ENCODE measurements around the gene POP5. TPM values are rescaled to one million over a fixed set of nuclear protein-coding genes. Genes with fewer than 3 reads are reported as not detected.
"Not testable (repeated sequence)": the region's sequence is repeated elsewhere in the genome, so short reads cannot be mapped to it uniquely, and the experiment has no call there.

Gene POP5
- polyA plus RNA-seq, 1 experiment, result 46.7 TPM

DNA sequence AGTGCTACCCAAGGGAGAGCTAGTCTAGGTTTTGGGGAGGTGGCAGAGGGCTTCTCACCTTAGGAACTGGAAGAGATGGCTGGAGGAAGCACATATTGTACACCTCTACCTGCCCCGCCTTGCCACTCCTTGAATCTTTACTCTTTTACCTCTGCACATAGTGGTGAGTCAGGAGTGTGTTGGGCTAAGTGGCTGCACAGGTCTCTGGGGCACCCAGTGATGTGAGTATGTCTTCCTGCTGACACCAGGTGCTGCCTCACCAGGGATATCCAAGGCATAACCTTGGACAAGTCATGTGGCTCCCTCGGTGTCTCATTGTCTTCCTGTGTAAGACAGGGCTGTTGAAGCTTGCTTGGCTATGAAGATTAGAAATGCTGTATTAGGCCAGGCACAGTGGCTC lies 39.4 kb upstream of the POP5 start:
- TF ChIP-seq, protein P1, sequence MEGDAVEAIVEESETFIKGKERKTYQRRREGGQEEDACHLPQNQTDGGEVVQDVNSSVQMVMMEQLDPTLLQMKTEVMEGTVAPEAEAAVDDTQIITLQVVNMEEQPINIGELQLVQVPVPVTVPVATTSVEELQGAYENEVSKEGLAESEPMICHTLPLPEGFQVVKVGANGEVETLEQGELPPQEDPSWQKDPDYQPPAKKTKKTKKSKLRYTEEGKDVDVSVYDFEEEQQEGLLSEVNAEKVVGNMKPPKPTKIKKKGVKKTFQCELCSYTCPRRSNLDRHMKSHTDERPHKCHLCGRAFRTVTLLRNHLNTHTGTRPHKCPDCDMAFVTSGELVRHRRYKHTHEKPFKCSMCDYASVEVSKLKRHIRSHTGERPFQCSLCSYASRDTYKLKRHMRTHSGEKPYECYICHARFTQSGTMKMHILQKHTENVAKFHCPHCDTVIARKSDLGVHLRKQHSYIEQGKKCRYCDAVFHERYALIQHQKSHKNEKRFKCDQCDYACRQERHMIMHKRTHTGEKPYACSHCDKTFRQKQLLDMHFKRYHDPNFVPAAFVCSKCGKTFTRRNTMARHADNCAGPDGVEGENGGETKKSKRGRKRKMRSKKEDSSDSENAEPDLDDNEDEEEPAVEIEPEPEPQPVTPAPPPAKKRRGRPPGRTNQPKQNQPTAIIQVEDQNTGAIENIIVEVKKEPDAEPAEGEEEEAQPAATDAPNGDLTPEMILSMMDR (IDR thresholded peaks at IDR 0.05; ENCODE audit: insufficient read depth, low read depth, low read length), result no peak
- H3K27me3 ChIP-seq (ENCODE audit: control insufficient read depth, insufficient read depth, low read length), result peaks cover 8% of the 10 kb centered on the region
- no peak overlapping the region for H3K4me3 ChIP-seq (ENCODE audit: low read depth, low read length)
- no peak for DNase-seq (ENCODE audit: low read depth)
- no peaks in the 10 kb centered on the region for H3K36me3 ChIP-seq (ENCODE audit: control insufficient read depth, insufficient read depth, low read length)
- ChIA-PET CTCF (no interaction called here), POLR2A (no interaction called here)

DNA sequence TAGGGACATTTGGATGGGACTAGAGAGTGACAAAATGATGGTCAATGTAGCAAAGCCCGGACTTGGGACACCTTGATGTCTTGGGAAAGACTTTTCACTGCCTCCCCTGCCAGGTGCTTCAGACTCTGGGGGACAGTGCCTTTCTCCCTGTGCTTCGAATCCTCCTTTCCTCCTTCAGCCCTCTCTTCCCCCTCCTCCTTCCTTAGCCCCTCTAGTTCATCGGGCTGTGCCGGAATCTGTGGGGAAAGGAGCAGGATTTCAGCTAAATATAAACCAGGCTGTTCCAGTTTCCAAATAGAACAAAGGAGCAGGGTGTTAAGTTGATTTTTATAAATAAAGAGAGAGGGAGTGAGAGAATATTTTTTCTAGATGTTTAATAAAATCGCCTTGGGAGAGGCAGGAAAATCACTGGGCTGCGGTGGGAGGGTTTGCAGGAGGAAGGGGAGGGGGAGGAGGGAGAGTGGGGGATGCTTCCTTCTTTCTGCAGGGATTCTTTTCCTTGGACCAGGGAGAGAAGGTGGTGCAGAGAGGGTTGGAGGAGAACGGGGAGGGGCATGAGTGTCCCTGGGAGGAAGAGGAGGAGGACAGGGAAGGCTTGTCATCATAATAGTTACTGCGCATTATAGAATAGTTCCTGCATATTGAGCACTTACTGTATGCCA lies 37.9 kb upstream of the POP5 start:
- Histone ChIP-seq H3K4me3 (ENCODE audit: low read depth, low read length) (no peak overlapping the region), H3K27me3 (ENCODE audit: control insufficient read depth, insufficient read depth, low read length) (peaks cover 8% of the 10 kb centered on the region), H3K36me3 (ENCODE audit: control insufficient read depth, insufficient read depth, low read length) (no peaks in the 10 kb centered on the region)
- TF ChIP-seq, protein P1 (IDR thresholded peaks at IDR 0.05; ENCODE audit: insufficient read depth, low read depth, low read length), result no peak
- ChIA-PET CTCF (interaction anchor here (0.6 to 1.2 kb wide), 2 partner anchors 17 to 80 kb away, joined by 3 to 4 read pairs; no protein-coding TSS in a partner anchor), POLR2A (no interaction called here)
- no peak for DNase-seq (ENCODE audit: low read depth)

DNA sequence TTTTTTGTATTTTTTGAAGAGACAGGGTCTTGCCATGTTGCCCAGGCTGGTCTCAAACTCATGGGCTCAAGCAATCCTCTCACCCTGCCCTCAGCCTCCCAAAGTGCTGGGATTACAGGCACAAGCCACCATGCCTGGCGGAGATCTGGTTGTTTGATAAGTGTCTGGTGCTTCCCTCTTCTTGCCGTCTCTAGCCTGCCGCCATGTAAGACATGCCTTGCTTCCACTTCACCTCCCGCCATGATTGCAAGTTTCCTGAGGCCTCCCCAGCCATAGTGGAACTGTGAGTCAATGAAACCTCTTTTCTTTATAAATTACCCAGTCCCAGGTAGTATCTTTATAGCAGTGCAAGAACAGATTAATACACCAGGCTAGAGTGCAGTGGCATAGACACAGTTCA lies 36.6 kb upstream of the POP5 start:
- POLR2A ChIA-PET; CTCF ChIA-PET; H3K36me3 ChIP-seq (ENCODE audit: control insufficient read depth, insufficient read depth, low read length); H3K4me3 ChIP-seq (ENCODE audit: low read depth, low read length); H3K27me3 ChIP-seq (ENCODE audit: control insufficient read depth, insufficient read depth, low read length); DNase-seq (ENCODE audit: low read depth): not testable (repeated sequence)

DNA sequence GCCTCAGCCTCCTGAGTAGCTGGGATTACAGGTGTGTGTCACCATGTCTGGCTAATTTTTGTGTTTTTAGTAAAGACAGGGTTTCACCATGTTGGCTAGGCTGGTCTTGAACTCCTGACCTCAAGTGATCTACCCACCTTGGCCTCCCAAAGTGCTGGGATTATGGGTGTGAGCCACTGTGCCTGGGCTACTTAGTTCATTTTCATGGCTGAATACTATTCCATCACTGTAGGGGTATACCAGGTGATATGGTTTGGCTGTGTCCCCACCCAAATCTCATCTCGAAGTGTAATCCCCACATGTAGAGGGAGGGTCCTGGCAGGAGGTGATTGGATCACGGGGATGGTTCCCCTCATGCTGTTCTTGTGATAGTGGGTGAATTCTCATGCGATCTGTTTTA lies 36.0 kb upstream of the POP5 start:
- DNase-seq (ENCODE audit: low read depth); CTCF ChIA-PET; H3K27me3 ChIP-seq (ENCODE audit: control insufficient read depth, insufficient read depth, low read length); POLR2A ChIA-PET; H3K4me3 ChIP-seq (ENCODE audit: low read depth, low read length); H3K36me3 ChIP-seq (ENCODE audit: control insufficient read depth, insufficient read depth, low read length): not testable (repeated sequence)

DNA sequence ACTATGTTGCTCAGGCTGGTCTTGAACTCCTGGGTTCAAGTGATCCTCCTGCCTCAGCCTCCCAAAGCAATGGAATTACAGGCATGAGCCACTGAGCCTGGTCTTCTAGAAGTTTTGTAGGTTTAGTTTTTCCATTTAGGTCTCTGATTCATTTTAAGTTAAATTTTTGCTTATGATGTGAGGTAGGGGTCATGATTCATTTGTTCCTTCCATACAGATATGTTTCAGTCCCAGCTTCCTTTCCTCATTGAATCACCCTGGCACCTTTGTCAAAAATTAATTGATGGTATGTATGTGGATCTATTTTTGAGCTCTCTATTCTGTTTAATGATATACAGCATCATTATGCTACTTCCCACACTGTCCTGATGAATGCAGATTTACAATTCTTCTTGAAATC lies 33.6 kb upstream of the POP5 start:
- no peak overlapping the region for H3K4me3 ChIP-seq (ENCODE audit: low read depth, low read length)
- peaks cover 13% of the 10 kb centered on the region for H3K27me3 ChIP-seq (ENCODE audit: control insufficient read depth, insufficient read depth, low read length)
- TF ChIP-seq, protein P1 (IDR thresholded peaks at IDR 0.05; ENCODE audit: insufficient read depth, low read depth, low read length), result no peak
- ChIA-PET POLR2A (interaction anchor here (0.6 kb wide), 1 partner anchor 28 kb away, joined by 9 read pairs; no protein-coding TSS in a partner anchor), CTCF (interaction anchor here (0.8 kb wide), 1 partner anchor 35 kb away, joined by 3 read pairs; no protein-coding TSS in a partner anchor)
- no peak for DNase-seq (ENCODE audit: low read depth)
- H3K36me3 ChIP-seq (ENCODE audit: control insufficient read depth, insufficient read depth, low read length), result no peaks in the 10 kb centered on the region

DNA sequence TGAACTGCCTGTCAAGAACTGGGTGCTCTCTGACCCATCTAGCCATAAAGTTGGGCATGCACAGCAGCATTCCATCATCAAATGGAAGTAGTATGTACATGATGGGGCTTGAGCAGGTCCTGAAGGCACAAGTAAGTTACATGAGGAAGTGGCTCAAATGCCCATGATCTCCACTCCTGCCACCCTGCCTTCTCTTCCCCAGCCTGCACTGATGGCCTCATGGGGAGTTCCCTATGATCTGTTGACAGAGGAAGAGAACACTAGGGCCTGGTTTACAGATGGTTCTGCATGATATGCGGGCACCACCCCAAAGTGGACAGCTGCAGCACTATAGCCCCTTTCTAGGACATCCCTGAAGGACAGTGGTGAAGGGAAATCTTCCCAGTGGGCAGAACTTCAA lies 30.3 kb upstream of the POP5 start:
- POLR2A ChIA-PET; CTCF ChIA-PET; H3K27me3 ChIP-seq (ENCODE audit: control insufficient read depth, insufficient read depth, low read length); H3K4me3 ChIP-seq (ENCODE audit: low read depth, low read length); DNase-seq (ENCODE audit: low read depth); H3K36me3 ChIP-seq (ENCODE audit: control insufficient read depth, insufficient read depth, low read length): not testable (repeated sequence)

DNA sequence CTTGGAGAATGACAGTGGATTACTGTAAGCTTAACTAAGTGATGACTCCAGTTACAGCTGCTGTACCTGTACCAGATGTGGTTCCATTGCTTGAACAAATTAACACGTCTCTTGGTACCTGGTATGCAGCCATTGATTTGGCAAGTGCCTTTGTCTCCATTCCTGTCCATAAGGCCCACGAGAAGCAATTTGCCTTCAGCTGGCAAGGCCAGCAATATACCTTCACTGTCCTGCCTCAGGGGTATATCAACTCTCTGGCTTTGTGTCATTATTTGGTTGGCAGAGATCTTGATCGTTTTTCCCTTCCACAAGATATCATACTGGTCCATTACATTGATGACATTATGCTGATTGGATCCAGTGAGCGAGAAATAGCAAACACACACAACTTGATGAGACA lies 29.4 kb upstream of the POP5 start:
- Histone ChIP-seq H3K36me3 (ENCODE audit: control insufficient read depth, insufficient read depth, low read length) (no peaks in the 10 kb centered on the region), H3K4me3 (ENCODE audit: low read depth, low read length) (no peak overlapping the region), H3K27me3 (ENCODE audit: control insufficient read depth, insufficient read depth, low read length) (peaks cover 7% of the 10 kb centered on the region)
- ChIA-PET CTCF (no interaction called here), POLR2A (no interaction called here)
- TF ChIP-seq, protein P1 (IDR thresholded peaks at IDR 0.05; ENCODE audit: insufficient read depth, low read depth, low read length), result no peak
- DNase-seq (ENCODE audit: low read depth), result no peak

DNA sequence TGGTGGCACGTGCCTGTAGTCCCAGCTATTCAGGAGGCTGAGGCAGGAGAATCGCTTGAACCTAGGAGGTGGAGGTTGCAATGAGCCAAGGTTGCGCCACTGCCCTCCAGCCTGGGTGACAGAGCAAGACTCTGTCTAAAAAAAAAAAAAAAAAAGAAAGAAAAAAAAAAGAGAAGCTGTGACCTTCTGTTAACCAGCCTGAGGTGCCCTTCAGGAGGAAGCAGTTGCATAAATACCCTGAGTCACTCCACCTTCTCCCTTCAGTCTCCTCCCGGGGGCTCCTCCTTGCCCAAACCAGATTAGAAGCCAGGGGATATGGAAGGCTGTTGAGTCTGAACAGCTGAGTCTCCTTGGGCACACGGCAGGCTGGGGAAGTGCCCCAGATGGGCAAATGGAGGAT lies 21.2 kb upstream of the POP5 start:
- POLR2A ChIA-PET; H3K36me3 ChIP-seq (ENCODE audit: control insufficient read depth, insufficient read depth, low read length); H3K4me3 ChIP-seq (ENCODE audit: low read depth, low read length); DNase-seq (ENCODE audit: low read depth): not testable (repeated sequence)
- CTCF ChIA-PET, result interaction anchor here (1.3 kb wide), 1 partner anchor 20 kb away, joined by 5 read pairs; no protein-coding TSS in a partner anchor
- H3K27me3 ChIP-seq (ENCODE audit: control insufficient read depth, insufficient read depth, low read length), result peaks cover 17% of the 10 kb centered on the region

All from BJ (cell line).